Erythroblast (primary cell): ENCODE data around the gene OSBP.

Experiments
- GATA1 ChIP-seq: IDR thresholded peaks from 2 replicates; pipeline ENCODE4 v1.6.1; 2011; ENCODE audit warnings: low read depth, mild to moderate bottlenecking, control low read depth, low read length, moderate library complexity
- POLR2A ChIP-seq: IDR thresholded peaks from 2 replicates; pipeline ENCODE4 v1.6.1; 2011; ENCODE audit warnings: mild to moderate bottlenecking, low read length

DNA sequence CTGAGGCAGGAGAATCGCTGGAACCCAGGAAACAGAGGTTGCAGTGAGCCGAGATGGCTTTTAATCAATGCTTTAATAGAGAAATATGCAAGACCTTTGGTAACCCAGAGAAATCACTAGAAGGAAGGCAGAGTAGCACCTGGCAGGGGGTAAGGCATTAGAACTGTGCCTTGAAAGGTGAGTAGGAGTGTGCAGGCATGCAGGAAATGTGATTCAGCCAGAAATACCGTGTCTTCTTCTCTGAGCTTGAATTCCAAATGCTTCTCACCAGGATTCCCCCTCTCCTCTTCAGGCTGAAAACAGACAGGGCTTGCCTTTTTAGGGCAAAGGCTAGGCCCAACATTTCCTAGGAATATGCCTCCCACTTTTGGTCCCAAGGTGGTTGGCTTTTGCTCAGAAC lies 53.3 kb downstream of the OSBP start:
- TF ChIP-seq POLR2A (no peak), GATA1 (no peak)
